ENCODE measurements around the gene TRIP10. TPM values are rescaled to one million over a fixed set of nuclear protein-coding genes. Genes with fewer than 3 reads are reported as not detected.
A peak's percentile ranks its signal among the peaks of the same experiment; 100 is the strongest.
"Not testable (repeated sequence)": the region's sequence is repeated elsewhere in the genome, so short reads cannot be mapped to it uniquely, and the experiment has no call there.

Gene TRIP10
- total RNA-seq, 2 donors from 2014 or later: 67.5 to 74.0 TPM

DNA sequence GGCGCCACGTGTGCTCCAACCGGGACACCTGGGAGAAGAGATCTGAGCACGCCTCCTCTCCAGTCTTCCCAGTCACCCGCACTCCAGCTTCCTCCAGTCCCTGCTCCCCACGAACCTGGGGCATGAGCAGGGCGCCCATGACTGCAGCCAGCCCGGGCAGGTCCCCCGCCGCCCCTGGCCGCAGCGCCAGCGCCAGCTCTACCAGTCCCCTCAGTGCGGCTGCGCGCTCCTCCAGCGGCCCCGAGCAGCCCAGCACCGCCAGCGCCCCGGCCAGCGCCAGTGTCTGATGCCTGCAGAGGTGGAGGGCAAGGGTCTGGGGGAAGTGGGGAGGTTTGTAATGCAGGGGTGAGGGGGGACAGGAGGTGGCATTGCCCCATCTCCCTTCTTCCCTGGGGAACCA, 14.7 kb downstream of the TRIP10 start:
- no peak for DNase-seq
- intact Hi-C loops (cut with DNase I): no loop called here
- ATAC-seq: peak in 1 of 2 donors; percentile 2

DNA sequence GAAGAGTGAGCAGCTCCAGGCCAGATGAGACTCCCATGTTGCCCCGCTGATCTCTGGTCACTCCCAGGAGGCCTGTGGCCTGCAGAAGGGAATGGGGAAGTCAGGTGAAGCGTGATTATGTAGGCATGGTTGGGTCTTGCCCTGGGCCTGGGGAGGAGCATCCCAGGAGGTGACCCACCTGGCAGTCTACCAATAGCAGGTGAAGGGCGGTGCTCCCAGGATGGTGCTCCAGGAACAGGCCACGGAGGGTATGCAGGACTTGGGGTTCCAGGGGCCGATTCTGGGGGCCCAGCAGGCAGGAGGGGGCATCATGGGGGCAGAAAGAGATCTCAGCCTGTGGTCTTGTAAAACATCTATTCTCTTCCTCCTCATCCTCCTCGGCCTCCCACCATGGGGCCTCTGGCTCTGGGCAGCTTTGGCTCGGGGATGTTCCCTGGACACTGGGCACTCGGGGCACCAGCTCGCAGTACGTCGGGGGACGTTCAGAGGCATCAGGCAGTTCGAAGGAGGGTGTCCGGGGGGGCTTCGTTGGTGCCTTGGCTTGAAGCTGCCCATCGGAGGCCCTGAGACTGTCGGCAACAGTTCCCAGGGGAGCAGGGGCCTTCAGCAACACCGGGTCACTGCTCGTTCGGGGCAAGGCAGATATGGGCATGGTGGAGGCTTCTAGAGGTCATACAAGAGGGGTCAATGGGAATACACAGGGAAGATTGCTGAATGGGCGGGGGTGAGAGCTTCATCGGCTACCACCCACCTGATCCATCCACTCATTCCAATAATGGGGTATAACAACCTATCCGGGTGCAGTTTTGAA, 15.4 kb downstream of the TRIP10 start:
- DNase-seq (no peak), ATAC-seq (no peak)
- intact Hi-C loops (cut with DNase I): no loop called here

DNA sequence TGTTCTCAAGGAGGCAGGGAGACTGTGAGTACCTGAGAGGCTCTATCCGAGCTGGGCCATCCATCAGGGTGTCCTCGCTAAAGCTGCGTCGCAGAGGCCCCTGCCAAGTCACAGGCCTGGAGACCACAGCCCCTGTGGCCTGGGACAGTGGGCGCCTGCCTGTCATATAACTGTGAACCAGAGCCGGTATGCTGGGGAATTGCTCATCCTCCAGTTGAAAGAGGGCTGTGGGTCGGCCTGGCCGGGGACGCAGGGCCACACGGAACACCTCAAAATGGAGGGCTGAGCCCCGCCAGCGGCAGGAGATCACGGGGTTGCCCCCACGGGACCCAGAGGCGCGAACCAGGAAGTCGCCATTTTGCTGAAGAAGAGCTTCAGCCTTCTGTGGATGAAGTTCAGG, 21.1 kb downstream of the TRIP10 start:
- no peak for DNase-seq
- ATAC-seq: no peak
- intact Hi-C loops (cut with DNase I): loop anchor here in 1 of 2 donors (10.0 kb wide), 1 partner anchor 126 kb away; no protein-coding TSS in a partner anchor

DNA sequence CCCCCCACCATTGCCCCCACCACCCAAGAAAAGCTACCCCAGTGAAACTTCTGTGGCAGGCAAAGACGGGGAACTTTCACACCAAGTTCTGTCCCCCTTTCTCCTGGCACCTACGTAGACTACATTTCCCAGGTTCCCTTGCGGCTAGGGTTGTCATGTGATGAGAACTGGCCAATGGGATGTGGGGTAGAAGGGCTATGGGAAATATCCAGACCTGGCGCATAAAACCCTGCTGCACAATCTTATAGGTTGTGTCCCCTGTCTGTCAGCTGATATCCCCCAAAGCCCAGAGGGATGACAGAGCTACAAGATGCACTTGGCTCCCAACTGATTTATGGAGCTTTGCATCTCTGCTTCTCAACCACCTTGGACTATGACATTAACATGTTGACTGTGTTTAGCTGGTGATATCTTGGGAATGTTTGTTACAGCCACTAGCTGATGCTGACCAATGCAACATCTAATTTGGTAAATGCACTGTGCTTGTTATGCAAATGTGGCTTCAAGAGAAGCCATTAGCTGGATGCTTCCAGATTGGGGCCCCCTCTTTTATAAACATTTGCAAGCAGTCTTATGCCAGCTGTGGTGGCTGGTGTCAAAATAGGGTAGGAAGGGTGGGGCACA, 21.7 kb downstream of the TRIP10 start:
- DNase-seq: no peak
- ATAC-seq: peak in 1 of 2 donors; percentile 28
- intact Hi-C loops (cut with DNase I): loop anchor here in 1 of 2 donors (10.0 kb wide), 1 partner anchor 126 kb away; no protein-coding TSS in a partner anchor

DNA sequence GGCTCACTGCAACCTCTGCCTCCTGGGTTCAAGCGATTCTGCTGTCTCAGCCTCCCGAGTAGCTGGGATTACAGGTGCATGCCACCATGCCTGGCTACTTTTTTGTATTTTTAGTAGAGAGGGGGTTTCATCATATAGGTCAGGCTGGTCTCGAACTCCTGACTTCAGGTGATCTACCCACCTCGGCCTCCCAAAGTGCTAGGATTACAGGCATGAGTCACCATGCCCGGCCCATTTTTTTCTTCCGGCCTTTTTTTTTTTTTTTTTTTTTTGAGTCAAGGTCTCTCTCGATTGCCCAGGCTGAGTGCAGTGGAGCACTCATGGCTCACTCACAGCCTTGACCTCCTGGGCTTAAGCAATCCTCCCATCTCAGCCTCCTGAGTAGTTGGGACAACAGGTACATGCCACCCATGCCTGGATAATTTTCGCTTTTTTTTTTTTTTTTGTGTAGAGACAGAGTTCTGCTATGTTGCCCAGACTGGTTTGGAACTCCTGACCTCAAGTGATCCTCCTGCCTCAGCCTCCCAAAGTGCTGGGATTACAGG, 22.8 kb downstream of the TRIP10 start:
- not testable (repeated sequence) for ATAC-seq, DNase-seq
- intact Hi-C loops (cut with DNase I): loop anchor here in 1 of 2 donors (10.0 kb wide), 1 partner anchor 128 kb away; no protein-coding TSS in a partner anchor

DNA sequence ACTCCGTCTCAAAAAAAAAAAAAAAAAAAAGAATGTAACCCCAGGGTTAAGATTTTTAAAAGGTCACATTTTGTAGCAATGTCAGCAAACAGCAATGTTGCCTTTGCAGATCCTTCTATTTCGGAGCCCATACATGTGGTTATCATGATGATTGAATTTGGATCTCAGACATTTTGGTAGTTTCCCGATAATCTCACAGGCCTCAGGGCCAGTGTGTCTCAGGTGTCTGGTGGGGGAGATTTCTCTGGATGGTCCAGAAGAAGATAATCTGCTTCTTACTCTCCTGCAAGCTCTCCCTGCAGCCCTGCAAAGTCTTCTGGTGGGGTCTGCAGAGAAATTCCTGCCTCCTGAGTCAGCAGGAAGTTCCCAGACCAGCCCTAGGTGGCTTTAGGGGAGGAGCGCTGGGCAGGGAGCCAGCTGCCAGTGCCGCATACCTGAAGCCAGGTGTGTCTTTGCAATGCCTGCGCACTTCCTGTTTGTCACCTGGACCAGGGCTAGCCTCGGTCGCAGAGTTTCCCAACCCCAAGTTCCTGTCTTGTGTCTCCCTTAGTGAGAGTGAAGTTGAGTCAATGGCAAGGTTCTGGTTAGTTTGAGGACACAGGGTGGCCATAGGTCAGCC, 26.4 kb downstream of the TRIP10 start:
- intact Hi-C loops (cut with DNase I): loop anchor here in 1 of 2 donors (10.0 kb wide), 1 partner anchor 131 kb away; no protein-coding TSS in a partner anchor
- DNase-seq (no peak), ATAC-seq (no peak)

DNA sequence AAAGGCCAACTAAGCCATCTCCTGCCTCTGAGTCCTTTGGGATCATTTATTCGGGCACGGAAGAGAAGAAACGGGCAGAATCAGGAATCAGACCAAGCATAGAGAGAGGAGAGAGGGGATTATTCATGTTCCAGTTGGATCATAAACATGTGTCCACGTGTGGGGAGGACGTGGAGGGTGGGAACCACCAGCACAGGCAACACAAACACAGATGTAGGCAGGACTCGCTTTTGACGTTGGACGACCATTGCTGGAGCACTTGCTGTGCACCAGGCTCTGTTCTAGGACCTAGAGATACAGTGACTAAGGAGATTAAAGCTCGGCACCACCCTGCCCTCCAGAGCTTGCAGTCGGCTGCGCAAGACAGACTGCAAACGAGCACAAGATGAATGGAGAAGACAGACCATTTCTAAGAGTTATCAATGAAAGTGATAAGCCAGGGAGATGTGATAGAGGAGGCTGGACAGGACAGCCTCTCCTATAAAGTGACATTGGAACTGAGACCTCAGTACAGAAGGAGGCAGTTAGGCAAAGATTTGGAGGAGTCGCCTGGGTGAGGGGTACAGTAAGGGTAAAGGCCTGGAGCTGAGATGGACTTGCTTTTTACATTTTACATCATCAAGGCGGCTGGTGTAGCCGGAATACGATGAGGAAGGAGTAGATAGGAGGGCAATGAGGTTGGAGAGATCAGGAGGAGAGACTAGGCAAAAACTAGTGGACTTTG, 27.0 kb downstream of the TRIP10 start:
- no peak for DNase-seq
- no peak for ATAC-seq
- intact Hi-C loops (cut with DNase I): loop anchor here in 1 of 2 donors (10.0 kb wide), 1 partner anchor 132 kb away; no protein-coding TSS in a partner anchor

DNA sequence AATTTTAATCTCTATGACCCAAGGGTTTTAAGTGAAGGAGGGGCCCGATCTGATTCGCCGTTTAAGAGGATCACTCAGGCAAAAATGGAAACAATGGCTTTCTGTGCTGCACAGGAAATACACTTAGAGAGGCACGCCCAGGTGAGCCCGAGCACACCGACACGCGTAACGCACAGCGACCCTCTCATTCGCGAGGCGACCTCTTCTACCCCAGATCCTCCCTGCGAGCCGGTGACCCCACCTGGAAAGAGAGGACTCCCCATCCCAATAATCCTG, 27.5 kb downstream of the TRIP10 start:
- ATAC-seq (peak in 1 of 2 donors; percentile 51), DNase-seq (no peak)
- intact Hi-C loops (cut with DNase I): loop anchor here in 1 of 2 donors (10.0 kb wide), 1 partner anchor 132 kb away; no protein-coding TSS in a partner anchor

DNA sequence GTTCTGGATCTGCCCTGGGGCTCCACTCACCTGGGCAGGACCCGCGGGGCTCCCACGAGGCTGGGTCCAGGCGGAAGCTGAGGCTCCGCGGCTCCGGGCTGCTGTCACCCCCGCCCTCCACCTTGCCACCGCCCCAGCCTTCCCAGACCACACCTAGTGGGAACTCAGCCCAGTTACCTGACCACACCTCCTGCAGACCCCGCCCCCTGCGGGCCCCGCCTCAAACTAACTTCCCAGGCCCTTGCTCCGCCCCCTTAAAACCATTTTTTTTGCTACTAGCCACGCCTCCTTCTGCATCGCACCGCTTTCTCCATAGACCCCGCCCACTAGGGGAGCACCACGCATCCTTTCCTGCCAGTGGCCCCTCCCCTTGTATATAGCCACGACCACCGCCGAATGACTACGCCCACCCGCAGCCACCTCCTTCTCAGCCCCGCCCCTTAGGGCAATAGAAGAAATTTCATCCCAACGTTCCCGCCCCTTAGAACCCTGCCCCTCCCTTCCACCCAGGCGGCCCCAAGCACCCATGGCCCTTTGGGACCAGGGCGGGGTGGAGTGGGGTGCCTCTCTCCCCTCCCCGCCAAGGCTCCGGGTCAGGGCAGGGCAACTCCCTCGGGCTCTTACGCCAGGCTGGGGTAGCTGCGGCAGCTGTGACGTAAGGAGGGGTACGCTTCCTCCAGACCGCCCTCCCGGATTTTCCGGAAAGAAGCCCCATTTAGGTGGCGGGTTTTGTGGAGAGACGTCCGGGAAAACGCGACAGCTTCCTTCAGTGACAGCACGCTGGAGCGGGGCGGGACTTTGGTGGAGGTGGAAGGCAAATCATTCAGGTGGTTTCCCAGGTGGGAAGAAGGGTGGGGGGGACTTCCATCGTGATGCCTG, 28.1 kb downstream of the TRIP10 start, which contains the start of gene SH2D3A:
TSS of gene SH2D3A (minus strand) at position 79 of the 879 bp plus-strand sequence. CDS start 3,687 bp downstream, outside the sequence.
- DNase-seq: peak; percentile 68
- peak; percentile 86 to 87 for ATAC-seq
- intact Hi-C loops (cut with DNase I): loop anchor here in 1 of 2 donors (10.0 kb wide), 1 partner anchor 133 kb away; no protein-coding TSS in a partner anchor

DNA sequence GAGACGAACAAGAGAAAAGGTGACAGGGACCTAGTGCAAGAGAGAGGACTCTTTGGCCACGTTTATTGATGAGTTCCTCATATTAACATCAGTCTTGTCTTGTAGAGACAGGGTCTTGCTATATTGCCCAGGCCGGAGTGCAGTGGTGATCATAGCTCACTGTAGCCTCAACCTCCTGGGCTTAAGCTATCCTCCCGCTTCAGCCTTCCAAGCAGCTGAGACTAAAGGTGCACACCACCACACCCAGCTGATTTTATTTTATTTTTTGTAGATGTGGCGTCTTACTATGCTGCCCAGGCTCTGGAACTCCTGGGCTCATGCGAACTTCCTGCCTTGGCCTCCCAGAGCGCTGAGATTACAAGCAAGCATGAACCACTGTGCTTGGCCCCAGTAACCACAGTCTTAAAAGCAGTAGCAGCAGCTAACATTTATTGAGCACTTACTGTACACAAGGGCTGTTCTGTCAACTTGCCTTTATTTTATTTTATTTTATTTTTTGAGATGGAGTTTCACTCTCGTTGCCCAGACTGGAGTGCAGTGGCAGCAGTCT, 28.8 kb downstream of the TRIP10 start:
- DNase-seq: no peak
- no peak for ATAC-seq
- intact Hi-C loops (cut with DNase I): loop anchor here in 1 of 2 donors (10.0 kb wide), 1 partner anchor 134 kb away; no protein-coding TSS in a partner anchor

DNA sequence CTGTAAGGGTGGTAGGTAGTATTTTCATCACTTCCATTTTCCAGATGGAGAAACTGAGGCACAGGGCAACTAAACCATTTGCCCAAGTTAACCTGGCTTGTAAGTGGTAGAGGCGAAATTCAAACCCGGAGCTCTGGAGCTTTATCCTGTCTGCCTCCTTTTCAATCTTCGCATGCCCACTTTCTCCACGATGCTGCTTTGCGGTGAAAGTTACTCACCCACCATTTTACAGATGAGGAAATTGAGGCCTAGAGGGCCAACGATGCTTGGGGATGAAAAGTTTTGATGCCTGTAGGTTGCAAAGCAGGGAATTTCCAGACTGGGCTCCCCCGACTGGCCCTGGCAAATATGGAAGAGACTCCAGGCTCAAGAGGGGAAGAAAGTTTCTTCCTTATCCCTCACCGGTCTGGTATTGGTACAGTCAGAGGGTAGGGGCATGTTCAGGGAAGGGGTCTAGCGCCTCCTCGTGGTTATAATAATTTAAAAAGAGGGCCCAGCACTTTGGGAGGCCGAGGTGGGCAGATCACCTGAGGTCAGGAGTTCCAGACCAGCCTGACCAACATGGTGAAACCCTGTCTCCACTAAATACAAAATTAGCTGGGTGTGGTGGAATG, 29.6 kb downstream of the TRIP10 start:
- intact Hi-C loops (cut with DNase I): loop anchor here in 1 of 2 donors (10.0 kb wide), 1 partner anchor 134 kb away; no protein-coding TSS in a partner anchor
- DNase-seq: no peak
- no peak for ATAC-seq

DNA sequence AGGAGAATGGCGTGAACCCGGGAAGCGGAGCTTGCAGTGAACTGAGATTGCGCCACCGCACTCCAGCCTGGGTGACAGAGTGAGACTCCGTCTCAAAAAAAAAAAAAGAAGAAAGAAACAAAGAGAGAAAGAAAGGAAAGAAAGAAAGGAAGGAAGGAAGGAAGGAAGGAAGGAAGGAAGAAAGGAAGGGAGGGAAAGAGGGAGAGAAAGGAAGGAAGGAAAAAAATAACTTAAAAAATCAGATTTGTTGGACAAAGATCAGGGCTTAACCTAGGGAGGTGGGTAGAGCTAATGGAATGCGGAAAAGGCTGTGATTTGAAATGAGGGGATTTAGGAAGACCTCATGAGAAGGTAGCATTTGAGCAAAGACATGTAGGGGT, 32.2 kb downstream of the TRIP10 start:
- ATAC-seq; intact Hi-C loops (cut with DNase I): not testable (repeated sequence)

DNA sequence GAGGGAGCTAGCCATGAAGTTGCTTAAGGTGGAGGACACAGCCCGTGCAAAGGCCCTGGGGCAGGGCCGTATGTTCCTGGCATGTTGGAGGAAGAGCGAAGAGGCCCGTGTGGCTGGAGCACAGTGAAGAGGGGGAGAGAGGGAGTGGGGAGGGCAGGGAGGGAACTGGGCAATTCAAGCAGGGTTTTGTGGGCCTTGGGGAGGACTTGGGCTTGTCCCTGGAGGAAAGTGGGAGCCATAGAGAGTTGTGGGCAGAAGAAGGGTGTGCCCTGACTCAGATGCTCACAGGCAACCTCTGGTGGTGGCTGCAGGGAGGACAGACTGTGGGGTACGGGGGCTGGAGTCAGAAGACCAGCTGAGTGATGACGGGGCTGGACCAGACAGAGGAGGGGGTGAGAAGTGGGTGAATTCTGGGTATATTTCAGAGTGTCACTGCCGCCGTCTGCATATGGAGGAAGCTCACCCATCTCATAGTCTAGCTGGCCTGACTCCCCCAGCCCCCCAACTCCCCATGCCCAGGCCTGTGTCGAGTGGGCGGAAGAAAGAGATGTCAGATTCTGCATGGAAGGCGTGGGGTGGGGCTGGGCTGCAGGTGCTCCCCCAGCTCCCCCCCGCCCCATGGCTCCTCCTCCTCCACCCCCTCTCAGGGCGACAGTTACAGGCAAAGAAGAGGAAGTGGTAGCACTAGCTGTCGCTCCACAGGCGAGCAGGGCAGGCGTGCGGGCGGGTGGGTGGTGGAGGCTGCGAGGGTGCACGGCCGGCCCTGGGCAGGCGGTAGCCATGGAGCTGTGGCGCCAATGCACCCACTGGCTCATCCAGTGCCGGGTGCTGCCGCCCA, 32.8 kb downstream of the TRIP10 start, which contains the start of gene VAV1:
TSS of gene VAV1 (plus strand) at position 681 of the 838 bp plus-strand sequence. CDS start at position 781, 100 bp downstream.
- DNase-seq (peak; percentile 60), ATAC-seq (peak; percentile 78 to 79)
- intact Hi-C loops (cut with DNase I): no loop called here

More for the DNA sequence above, 32.2 kb downstream of the TRIP10 start:
- DNase-seq: not testable (repeated sequence)

DNA sequence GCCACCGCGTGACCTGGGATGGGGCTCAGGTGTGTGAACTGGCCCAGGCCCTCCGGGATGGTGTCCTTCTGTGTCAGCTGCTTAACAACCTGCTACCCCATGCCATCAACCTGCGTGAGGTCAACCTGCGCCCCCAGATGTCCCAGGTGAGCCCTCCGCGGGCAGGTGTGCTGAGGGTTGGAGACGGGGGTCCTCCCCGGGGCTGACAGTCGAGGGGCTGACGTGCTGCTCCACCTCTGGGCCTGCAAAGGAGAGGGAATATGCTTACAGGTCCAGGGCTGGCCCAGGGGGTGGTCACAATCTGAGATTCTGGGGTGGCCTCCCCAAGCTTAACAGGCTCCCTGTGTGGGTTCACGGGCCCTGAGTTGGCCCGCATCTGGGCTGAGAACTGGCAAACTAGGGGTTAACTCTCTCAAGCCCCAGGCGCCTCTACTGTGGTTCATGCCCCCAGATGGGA, 33.4 kb downstream of the TRIP10 start:
- no peak for ATAC-seq
- no peak for DNase-seq
- intact Hi-C loops (cut with DNase I): no loop called here

DNA sequence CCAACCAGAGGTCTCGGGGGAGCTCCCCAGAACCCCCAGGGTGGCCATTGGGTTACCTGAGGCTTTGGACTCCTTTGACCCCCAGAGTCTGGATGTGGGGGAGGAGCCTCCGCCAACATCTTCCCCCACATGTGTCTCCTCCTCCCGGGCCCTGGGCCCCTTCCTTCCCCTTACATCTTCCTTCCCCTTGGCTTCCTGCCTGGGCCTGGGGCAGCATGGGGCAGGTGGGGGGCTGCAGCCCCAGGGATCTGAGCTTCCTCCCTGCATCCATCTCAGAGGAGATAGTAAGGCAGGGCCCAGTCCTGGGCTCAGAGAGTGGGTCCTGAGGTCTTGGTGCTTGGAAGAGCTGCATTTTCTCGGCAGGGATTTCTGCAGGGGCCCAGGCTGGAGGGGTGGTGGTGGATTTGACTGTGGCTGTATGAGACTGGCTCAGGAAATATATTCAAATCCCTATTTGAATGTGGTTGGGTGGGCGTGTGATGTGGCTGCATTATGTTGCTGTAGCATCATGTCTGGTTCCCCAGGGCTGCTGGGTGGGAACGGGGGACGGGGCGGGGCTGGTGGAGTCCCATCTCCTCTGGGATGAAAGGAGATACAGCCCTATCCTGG, 33.9 kb downstream of the TRIP10 start:
- intact Hi-C loops (cut with DNase I): no loop called here
- ATAC-seq: peak; percentile 33 to 67
- DNase-seq: peak; percentile 50

Data from left cardiac atrium (tissue), 4 donors.